ENCODE data around the gene NMNAT3.

DNA sequence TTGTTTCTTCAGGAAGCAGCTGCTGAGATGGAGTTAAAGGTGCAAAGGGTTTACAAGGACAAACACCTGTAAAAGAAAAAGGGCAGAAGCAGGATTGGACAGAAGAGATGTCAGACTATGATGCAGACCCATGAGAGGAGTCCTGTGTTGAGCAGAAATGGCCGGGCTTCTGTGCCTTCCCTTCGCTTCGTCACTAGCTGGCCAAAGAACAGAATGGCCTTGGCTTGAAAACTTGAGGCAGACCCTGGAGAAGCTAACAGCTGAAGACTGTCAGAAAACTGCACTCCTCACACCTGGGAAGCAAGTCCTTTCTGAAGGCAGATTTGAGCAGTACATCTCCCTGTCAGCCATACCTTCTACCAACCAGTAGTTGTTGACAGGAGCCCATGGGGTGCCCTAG lies 8.4 kb upstream of the NMNAT3 start:
- TF ChIP-seq, protein P1, sequence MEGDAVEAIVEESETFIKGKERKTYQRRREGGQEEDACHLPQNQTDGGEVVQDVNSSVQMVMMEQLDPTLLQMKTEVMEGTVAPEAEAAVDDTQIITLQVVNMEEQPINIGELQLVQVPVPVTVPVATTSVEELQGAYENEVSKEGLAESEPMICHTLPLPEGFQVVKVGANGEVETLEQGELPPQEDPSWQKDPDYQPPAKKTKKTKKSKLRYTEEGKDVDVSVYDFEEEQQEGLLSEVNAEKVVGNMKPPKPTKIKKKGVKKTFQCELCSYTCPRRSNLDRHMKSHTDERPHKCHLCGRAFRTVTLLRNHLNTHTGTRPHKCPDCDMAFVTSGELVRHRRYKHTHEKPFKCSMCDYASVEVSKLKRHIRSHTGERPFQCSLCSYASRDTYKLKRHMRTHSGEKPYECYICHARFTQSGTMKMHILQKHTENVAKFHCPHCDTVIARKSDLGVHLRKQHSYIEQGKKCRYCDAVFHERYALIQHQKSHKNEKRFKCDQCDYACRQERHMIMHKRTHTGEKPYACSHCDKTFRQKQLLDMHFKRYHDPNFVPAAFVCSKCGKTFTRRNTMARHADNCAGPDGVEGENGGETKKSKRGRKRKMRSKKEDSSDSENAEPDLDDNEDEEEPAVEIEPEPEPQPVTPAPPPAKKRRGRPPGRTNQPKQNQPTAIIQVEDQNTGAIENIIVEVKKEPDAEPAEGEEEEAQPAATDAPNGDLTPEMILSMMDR (IDR thresholded peaks at IDR 0.05) = no peak
- TF ChIP-seq POLR2A (IDR thresholded peaks at IDR 0.05) = no peak
- TF ChIP-seq POLR2AphosphoS5 (IDR thresholded peaks at IDR 0.05) = no peak

Data from breast epithelium (tissue), 3 donors.